DMS53 treated with DMSO at 0.1 percent for 48 hours (cell line): ENCODE results near the gene OR5B17.
"Not testable (repeated sequence)": the region's sequence is repeated elsewhere in the genome, so short reads cannot be mapped to it uniquely, and the experiment has no call there.

Experiments
- DNase-seq: peaks from one replicate; lab custom pipeline; 2025; ENCODE audit not compliant: unreplicated experiment; lab: John Stamatoyannopoulos, UW

Gene OR5B17

DNA sequence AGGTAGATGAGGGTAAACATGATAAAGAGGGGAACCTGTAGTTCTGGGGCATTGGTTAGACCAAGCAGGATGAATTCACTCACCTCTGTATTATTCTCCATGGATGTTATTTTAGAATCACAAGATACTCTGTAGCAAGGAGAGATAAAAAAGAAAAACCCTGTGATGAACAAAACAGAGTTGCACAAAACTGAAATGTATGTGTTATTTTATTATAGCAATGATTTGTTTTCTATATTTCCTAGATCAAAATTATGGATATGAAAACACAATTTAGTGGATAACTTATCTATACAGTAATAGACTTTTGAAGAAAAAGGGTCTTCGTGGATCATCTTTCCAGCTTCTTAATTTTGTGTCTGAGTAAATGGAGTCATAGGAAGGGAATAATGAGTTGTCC is at the start of gene OR5B17:
OR5B17 (minus strand) TSS at position 101 of the 400 bp plus-strand sequence; CDS start at position 101, 0 bp downstream.
- no peak for DNase-seq

DNA sequence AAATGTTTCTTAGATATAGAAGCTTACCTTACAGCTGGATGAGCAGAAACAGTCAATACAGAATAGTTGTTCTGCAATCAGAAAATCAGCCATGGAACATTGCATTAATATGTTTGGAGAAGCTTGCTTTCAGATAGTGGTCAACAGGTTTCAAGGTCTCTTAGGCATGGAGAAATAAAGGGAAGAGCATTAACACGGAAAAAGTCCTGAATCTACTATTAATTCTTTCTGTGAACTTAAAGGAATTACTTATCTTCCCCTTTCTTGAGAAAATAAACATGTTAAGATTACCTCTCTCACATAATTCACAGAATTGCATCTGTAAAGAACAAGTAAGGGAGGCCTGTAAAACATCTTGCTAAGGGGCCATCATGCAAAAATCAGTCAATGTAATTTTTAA is 47.9 kb upstream of the OR5B17 start, which contains the start of gene OR5B3:
OR5B3 (minus strand) TSS at position 101 of the 400 bp plus-strand sequence. CDS start 3,465 bp downstream, outside the sequence.
- no peak for DNase-seq

DNA sequence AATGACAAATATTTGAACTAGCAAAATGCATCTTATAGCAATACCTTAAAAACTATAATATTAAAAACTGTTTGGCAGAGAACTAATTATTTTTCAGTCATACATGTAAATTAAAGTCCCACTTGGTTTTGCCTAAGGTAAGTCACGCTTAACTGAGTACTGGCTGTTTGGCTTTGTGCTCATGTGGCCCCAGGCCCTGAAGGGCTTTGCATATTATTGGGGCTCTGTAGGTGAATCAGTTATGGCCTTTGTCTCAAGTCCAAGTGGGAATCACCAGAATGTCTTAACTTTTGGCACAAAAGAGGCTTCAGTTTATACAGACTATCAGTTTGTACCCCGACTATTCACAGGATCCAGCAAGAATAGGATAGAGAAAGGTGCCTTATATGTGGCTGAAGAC is 40.8 kb upstream of the OR5B17 start:
- not testable (repeated sequence) for DNase-seq

DNA sequence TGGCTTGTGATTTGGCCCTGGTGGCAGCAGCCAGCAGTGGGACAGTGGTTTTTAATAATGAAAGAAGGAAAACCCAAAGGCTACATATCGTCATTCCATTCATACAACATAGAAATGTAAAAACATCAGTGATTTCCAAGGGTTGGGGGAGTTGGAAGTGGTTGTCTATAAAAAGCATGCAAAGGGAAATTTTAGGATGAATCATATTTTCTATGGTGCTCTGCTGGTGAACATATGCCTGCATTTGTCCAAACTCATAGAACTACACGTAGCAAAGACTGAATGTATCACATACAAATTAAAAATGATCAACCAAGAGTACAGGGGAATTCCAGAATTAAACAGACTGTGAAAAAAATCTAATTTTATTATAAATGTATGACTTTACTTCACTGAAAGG is 36.7 kb upstream of the OR5B17 start:
- DNase-seq = no peak

DNA sequence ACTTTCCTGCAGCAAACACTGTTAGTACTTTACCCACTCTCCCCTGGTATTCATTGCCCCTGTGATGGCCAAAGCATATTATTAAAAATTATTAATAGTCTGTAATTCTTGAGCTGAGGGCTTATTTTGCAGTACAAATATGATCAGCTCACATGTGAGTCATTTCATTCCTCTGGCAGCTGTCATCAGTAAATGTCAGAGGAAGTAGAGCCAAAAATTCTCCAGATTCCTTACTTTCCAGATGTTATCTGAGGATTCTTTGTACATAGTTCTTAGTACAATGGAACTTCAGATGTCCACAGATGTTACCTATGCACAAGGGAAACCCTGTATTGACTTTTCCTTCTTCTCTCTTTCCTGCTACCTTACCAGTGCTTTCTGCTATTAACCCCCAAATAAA is 35.3 kb upstream of the OR5B17 start:
- no peak for DNase-seq

DNA sequence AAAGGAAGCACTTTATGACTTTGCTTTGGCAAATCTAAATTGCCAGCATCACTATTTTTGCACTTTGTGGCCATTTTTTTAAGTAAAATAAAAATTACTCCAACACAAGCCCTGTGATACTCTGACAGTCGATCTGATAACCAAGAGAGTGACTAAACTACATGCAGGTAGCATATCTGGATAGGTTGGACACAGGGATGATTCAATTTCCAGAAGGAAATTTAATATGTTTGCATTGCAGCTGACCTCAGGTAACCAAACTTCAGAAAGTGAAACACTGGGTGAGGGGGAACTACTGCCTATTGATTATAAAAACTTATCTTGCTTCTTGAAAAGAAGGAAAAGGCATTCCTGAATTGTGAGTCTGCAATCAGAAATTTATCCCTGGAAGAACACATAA is 33.9 kb upstream of the OR5B17 start:
- peak; percentile 2 for DNase-seq

DNA sequence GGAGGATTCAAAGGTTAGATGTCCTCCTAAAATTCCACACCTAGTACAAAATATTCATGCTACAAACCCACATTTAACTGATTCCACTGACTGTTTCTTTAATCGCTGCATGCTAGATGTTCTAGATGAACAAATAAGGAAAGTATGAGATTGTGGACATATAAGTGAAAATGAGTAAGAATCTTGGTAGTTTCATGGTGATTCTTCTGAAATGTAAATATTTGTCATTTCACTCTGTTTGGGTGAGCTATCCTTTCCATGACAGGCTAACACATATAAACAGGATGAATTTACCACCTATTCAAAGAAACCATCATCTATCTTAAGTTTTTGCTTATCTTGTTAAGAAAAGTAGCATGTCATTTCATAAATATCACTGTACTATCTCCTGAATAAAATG is 33.0 kb upstream of the OR5B17 start:
- no peak for DNase-seq

DNA sequence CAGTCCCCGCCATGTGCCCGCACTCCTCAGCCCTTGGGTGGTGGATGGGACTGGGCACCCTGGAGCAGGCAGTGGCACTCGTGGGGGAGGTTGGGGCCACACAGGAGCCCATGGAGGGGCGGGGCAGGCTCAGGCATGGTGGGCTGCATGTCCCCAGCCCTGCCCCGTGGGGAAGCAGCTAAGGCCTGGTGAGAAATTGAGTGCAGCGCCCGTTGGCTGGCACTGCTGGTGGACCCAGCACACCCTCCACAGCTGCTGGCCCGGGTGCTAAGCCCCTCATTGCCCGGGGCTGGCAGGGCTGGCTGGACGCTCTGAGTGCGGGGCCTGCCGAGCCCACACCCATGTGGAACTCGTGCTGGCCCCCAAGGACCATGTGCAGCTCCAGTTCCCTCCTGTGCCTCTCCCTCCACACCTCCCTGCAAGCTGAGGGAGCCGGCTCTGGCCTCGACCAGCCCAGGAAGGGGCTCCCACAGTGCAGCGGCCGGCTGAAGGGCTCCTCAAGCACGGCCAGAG is 31.7 kb upstream of the OR5B17 start:
- DNase-seq = no peak

DNA sequence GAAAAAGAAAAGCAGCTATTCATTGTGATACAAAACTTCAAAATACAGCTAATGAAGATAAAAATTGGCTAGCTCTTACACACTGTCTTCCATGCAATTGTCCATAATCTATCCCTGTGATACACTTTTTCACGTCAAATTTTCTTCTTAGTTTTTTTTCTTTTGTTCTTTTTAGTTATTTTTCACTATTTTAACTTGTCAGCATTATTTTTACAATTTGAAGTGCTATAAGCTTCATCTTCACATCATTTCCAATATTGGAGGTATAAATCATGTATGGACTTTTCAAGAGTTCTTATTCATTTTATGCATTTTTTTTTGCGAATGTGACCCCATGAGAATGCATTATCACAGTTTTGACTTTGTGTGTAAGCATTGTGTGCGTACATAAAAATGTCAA is 4.1 kb downstream of the OR5B17 start:
- DNase-seq = no peak

DNA sequence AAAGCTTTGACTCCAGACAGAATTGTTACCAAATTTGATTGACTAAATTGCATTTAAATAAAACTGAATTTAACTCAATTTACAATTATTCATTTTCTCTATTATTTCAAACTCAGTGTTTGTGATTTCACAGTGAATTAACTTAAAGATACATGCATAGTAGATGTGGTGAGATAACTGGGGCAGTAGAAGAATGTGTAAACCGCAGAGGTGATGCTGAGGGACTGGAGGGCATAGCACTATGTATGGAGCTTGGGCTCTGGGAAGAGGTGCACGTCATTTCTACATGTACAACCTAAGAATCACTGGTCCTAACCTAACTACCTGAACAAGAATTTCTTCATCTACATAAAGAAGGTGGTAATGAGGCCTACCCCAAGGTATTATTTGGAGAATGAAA is 13.7 kb downstream of the OR5B17 start:
- no peak for DNase-seq

DNA sequence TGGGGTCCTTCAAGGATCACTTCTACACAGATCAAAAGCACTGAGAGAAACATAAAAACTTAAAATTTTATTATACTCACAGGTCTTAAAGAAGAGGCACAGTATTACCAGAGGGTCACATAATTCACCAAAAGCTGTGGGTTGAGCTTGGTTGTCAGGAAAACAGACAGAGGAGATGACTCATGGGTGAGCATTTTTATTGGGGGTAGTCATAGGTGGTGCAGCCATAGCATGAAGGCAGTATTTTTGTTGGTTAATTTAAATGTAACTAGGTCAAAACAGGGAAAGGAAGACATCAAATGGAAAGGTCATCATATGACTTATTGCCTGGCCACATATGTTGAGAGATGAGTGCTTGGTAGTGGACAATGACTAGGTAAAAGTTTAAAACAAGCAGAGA is 24.2 kb downstream of the OR5B17 start:
- DNase-seq = no peak

DNA sequence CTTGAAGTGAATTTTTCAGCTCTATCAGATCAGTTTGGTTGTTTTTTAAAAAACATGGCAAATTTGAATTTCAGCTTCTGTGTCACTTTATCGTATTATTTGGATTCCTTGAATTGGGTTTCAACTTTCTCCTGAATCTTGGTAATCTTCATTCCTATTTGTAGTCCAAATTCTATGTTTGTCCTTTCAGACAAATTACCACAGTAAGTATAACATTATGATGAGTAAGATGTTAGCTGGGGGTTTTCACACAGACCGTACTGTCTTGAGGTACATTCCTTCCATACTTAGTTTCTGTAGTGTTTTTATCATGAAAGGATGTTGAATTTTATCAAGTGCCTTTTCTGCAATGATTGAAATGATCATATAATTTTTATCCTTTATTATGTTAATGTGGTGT is 28.0 kb downstream of the OR5B17 start:
- no peak for DNase-seq

DNA sequence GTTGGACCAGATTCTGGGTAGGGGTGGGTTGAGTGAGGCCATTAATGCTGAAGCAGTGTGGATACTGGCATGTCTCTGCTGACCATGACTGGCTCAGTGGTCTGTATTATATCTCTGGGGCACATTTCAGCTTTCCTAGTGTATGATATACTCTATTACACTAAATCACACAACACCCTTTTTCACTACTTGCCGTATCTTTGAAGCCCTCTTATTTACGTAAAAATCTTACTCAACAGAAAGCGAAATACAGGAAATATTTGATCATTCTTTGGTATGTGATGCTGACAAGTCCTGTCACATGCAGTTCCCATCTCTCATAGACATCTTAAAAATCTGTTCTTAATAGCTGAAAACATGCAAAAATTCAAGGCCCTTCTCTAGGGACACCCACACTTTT is 40.3 kb downstream of the OR5B17 start:
- DNase-seq = no peak

DNA sequence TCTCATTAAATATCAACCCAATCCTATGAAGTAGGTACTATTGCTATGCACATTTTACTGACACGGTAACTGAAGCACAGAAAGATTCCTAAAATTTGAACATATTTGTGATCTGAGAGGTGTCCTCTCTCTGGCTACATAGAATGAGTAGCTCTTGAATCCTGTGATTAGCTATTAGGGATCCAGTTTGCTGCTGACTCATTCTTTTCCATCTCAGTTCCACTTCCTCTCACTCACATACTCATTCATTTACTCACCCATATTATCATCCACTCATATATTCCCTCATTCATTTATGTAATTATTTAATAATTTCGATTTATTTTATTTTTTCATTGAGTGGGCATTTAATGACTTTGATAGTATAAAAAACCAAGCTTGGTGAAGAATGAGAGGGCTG is 42.7 kb downstream of the OR5B17 start:
- DNase-seq = no peak
